GM12878 (cell line): ENCODE data around the gene CTNNA2. TPM values are rescaled to one million over a fixed set of nuclear protein-coding genes. Genes with fewer than 3 reads are reported as not detected.

ENCODE experiments used
- ATAC-seq: fragments of 200-7000 bp; cut with Tn5 transposase; 3 replicates; pipeline ENCODE4 v1.9.1; 2020; ENCODE audit warnings: mild to moderate bottlenecking, moderate library complexity
- BruUV-seq: library from RNA; stranded (reverse); fragments of 400-500 nt; replicated peaks from 2 replicates; lab custom pipeline; 2021; lab: Mats Ljungman, UMichigan
- CTCF ChIA-PET: fragments of 300-600 bp; sonication (Branson Sonifier 250); formaldehyde crosslinking; extraction: SDS; loops from one replicate; lab custom pipeline; 2021; ENCODE audit warnings: inconsistent platforms; lab: Yijun Ruan, JAX
- POLR2A ChIA-PET: fragments of 350-600 bp; formaldehyde crosslinking; extraction: SDS; loops from one replicate; lab custom pipeline; 2021; ENCODE audit warnings: inconsistent platforms; lab: Charles Lee
- RAD21 ChIA-PET: fragments of 300-600 bp; sonication (Branson Sonifier 250); formaldehyde crosslinking; loops from one replicate; lab custom pipeline; 2023; ENCODE audit warnings: antibody characterized with exemption; ENCODE audit not compliant: unreplicated experiment; lab: Charles Lee
- SMC1A ChIA-PET: fragments of 300-600 bp; sonication (Branson Sonifier 250); formaldehyde crosslinking; loops from one replicate; lab custom pipeline; 2023; ENCODE audit not compliant: unreplicated experiment, uncharacterized antibody; lab: Charles Lee
- DNase-seq: peaks from one replicate; pipeline ENCODE4 v3.0.0-alpha.2; 2011; ENCODE audit warnings: low read depth, low spot score
- FAIRE-seq: peaks from 3 replicates; lab custom pipeline; 2011; peaks lifted over from hg19 to GRCh38; lab: Jason Lieb, UNC
- H2AFZ ChIP-seq: 2 replicates; pipeline ENCODE4 v1.6.0; 2011; ENCODE audit warnings: low read depth, low read length, control low read depth; ENCODE audit not compliant: control insufficient read depth
- H3K27ac ChIP-seq: 2 replicates; pipeline ENCODE4 v1.5.1; 2011; ENCODE audit warnings: control low read depth; ENCODE audit not compliant: control insufficient read depth, insufficient read depth
- H3K27me3 ChIP-seq, 2 experiments: replicated peaks in 1 of 2; 2 replicates each; pipeline versions ENCODE4 v1.6.0 to v1.6.1; 2011; ENCODE audit warnings: low read length in 1 of 2; ENCODE audit not compliant: control insufficient read depth in 2 of 2, insufficient read depth in 2 of 2
- H3K36me3 ChIP-seq, 2 experiments: 2 replicates each; pipeline ENCODE4 v1.5.1; 2011; ENCODE audit warnings: low read length in 1 of 2; ENCODE audit not compliant: control insufficient read depth in 2 of 2, insufficient read depth in 2 of 2
- H3K4me1 ChIP-seq: 2 replicates; pipeline ENCODE4 v1.6.1; 2011; ENCODE audit warnings: mild to moderate bottlenecking, low read length, moderate library complexity, mixed read lengths; ENCODE audit not compliant: control insufficient read depth, insufficient read depth
- H3K4me2 ChIP-seq: 2 replicates; pipeline ENCODE4 v1.6.0; 2011; ENCODE audit warnings: control low read depth; ENCODE audit not compliant: control insufficient read depth, insufficient read depth
- H3K4me3 ChIP-seq: fragments of 200-600 bp; sonication (generic); 2 replicates; pipeline ENCODE4 v1.5.1; 2016
- H3K79me2 ChIP-seq: 2 replicates; pipeline ENCODE4 v1.6.0; 2011; ENCODE audit warnings: low read length; ENCODE audit not compliant: control insufficient read depth, insufficient read depth
- H3K9ac ChIP-seq: 2 replicates; pipeline ENCODE4 v1.8.0; 2011; ENCODE audit warnings: low read length, control low read depth, mixed read lengths; ENCODE audit not compliant: control insufficient read depth, insufficient read depth
- H3K9me3 ChIP-seq: replicated peaks from 3 replicates; pipeline ENCODE4 v1.5.1; 2011; ENCODE audit warnings: mild to moderate bottlenecking, low read length; ENCODE audit not compliant: control insufficient read depth, insufficient read depth
- H4K20me1 ChIP-seq: 2 replicates; pipeline ENCODE4 v1.6.0; 2011; ENCODE audit not compliant: control insufficient read depth, insufficient read depth
- CHD2 ChIP-seq: IDR thresholded peaks from 2 replicates; pipeline ENCODE4 v1.6.1; 2011; ENCODE audit warnings: low read depth, low read length, improper control_type of control experiment, borderline replicate concordance
- CHD4 ChIP-seq: fragments of 200-600 bp; sonication (generic); IDR thresholded peaks from 2 replicates; pipeline ENCODE4 v1.6.1; 2016; ENCODE audit warnings: mild to moderate bottlenecking
- EGR1 ChIP-seq, 2 experiments: IDR thresholded peaks; 1 replicate in 1 of 2; 2 replicates in 1 of 2; pipeline ENCODE4 v1.6.1; 2011 to 2012; ENCODE audit warnings: low read depth in 2 of 2, low read length in 2 of 2, borderline replicate concordance in 1 of 2, mild to moderate bottlenecking in 1 of 2, moderate library complexity in 1 of 2
- ETV6 ChIP-seq, 2 experiments: fragments of 450-650 bp in 1 of 2; IDR thresholded peaks in 1 of 2; conservative IDR thresholded peaks in 1 of 2; 2 replicates each; pipeline ENCODE4 v1.6.1; 2014; ENCODE audit warnings: antibody characterized with exemption in 1 of 2, borderline replicate concordance in 1 of 2, low read depth in 1 of 2, mild to moderate bottlenecking in 1 of 2, moderate library complexity in 1 of 2
- FOXK2 ChIP-seq: fragments of 450-650 bp; IDR thresholded peaks from 2 replicates; pipeline ENCODE4 v1.6.1; 2017; ENCODE audit warnings: mild to moderate bottlenecking, moderate library complexity
- HSF1 ChIP-seq: fragments of 150-350 bp; IDR thresholded peaks from 2 replicates; pipeline ENCODE4 v1.6.1; 2014; ENCODE audit warnings: mild to moderate bottlenecking, low read depth, low read length
- IKZF1 ChIP-seq: fragments of 450-650 bp; conservative IDR thresholded peaks from 2 replicates; pipeline ENCODE4 v1.6.1; 2017; ENCODE audit warnings: antibody characterized with exemption, mild to moderate bottlenecking
- MYC ChIP-seq: IDR thresholded peaks from 2 replicates; pipeline ENCODE4 v1.6.1; 2011; ENCODE audit warnings: mild to moderate bottlenecking, low read length, moderate library complexity, inconsistent platforms; ENCODE audit not compliant: insufficient read depth, insufficient replicate concordance, insufficient read length, severe bottlenecking
- NBN ChIP-seq: fragments of 450-650 bp; IDR thresholded peaks from 2 replicates; pipeline ENCODE4 v1.6.1; 2016
- in situ Hi-C: fragments of 300-500 bp; cut with MboI; formaldehyde crosslinking; loops from 9 replicates; pipeline ENCODE4 v1.14.3; 2018; ENCODE audit warnings: mixed read lengths
- intact Hi-C: fragments of 100-400 bp; cut with micrococcal nuclease; formaldehyde crosslinking; loops from one replicate; pipeline ENCODE4 v1.14.2; 2022; ENCODE audit not compliant: unreplicated experiment
- polyA plus RNA-seq, 11 experiments: library from polyadenylated mRNA; depleted of rRNA in 4 of 11; unstranded in 6 of 11; stranded (reverse) in 5 of 11; fragments of >200 nt; fragmentation: Nextera tagmentation in 4 of 11; fragmentation: Illumina TruSeq in 1 of 11; extraction: Ambion mirVana in 4 of 11; extraction: Trizol in 1 of 11; gene quantifications; 1 replicate in 1 of 11; 2 replicates in 10 of 11; pipeline versions ENCODE4 v1.2.1 to v1.2.3, GENCODE V29; 2011 to 2016; ENCODE audit warnings: inconsistent platforms in 2 of 11, missing spikeins in 2 of 11, low read depth in 1 of 11
- total RNA-seq, 4 experiments: library from RNA; depleted of rRNA in 3 of 4; stranded (reverse); fragments of >200 nt in 3 of 4; fragmentation: Illumina TruSeq in 1 of 4; extraction: Trizol in 1 of 4; gene quantifications; 2 replicates each; pipeline versions ENCODE4 v1.2.1 to v1.2.3, GENCODE V29; 2013 to 2021

The CTNNA2 gene
- total and polyA plus RNA-seq, 10 of the 15 experiments (the other 5 are each of a cell fraction or from before 2014, with no cell fraction given) = 2.4 to 36.2 (median 6.6) TPM

- no TSS peak for BruUV-seq
- in situ Hi-C loops = no loop called here
- ATAC-seq = no peak
Measured at GRCh38 chr2:80547344-80547743, 1034.5 kb downstream of the CTNNA2 start.

More at GRCh38 chr2:80547344-80547743, 1034.5 kb downstream of the CTNNA2 start:
- TF ChIP-seq HSF1 (no peak), IKZF1 (no peak), EGR1 (IDR thresholded peaks at IDR 0.05; ENCODE audit: borderline replicate concordance in 1 of 2, low read depth in 2 of 2, low read length in 2 of 2) (no peak), CHD4 (no peak), CHD2 (no peak), MYC (no peak), FOXK2 (no peak), NBN (no peak), ETV6 (conservative IDR thresholded peaks at IDR 0.05 in 1 of 2, IDR thresholded peaks at IDR 0.05 in 1 of 2; ENCODE audit: borderline replicate concordance in 1 of 2, low read depth in 1 of 2) (no peak)
- H3K27me3 ChIP-seq = no peaks in the 10 kb centered on the region
- H3K27ac ChIP-seq = no peak overlapping the region
- H3K9me3 ChIP-seq = no peaks in the 10 kb centered on the region
- FAIRE-seq (no peak), DNase-seq (no peak)
- H3K79me2 ChIP-seq = no peaks in the 10 kb centered on the region
- ChIA-PET CTCF (no interaction called here), SMC1A (interaction anchor here (0.9 to 5.7 kb wide), 2 partner anchors 12 to 65 kb away, joined by 3 to 36 read pairs; no protein-coding TSS in a partner anchor), POLR2A (no interaction called here), RAD21 (interaction anchor here (0.8 kb wide), 1 partner anchor 9 kb away, joined by 3 read pairs; no protein-coding TSS in a partner anchor)
- H2AFZ ChIP-seq = no peak overlapping the region
- intact Hi-C loops = no loop called here
- H3K9ac ChIP-seq = no peak overlapping the region
- no peaks in the 10 kb centered on the region for H4K20me1 ChIP-seq
- no peak overlapping the region for H3K4me2 ChIP-seq
- no peaks in the 10 kb centered on the region for H3K4me1 ChIP-seq
- no peak overlapping the region for H3K4me3 ChIP-seq
- no peaks in the 10 kb centered on the region for H3K36me3 ChIP-seq
